CD4-positive, CD25-positive, alpha-beta regulatory T cell (primary cell): ENCODE measurements around the gene SPIN1. TPM values are rescaled to one million over a fixed set of nuclear protein-coding genes. Genes with fewer than 3 reads are reported as not detected.

Experiments
- ATAC-seq, 2 donors: fragments of 150-1000 bp; cut with Tn5 transposase; one replicate each; pipeline ENCODE4 v1.10.0; 2021; ENCODE audit warnings: low read depth in 2 of 2, moderate number of reproducible peaks in 2 of 2, moderate library complexity in 1 of 2
- DNase-seq, 3 donors: peaks; one replicate each; pipeline versions ENCODE4 v3.0.0 to v3.0.0-alpha.2; 2012 to 2022; ENCODE audit warnings: mixed read lengths in 1 of 3
- H3K27ac ChIP-seq: one replicate; pipeline ENCODE4 v1.7.0; 2013; ENCODE audit warnings: mild to moderate bottlenecking, low read length; ENCODE audit not compliant: insufficient read depth, poor library complexity, severe bottlenecking
- H3K27me3 ChIP-seq: one replicate; pipeline ENCODE4 v1.7.0; 2013; ENCODE audit warnings: low read length; ENCODE audit not compliant: control insufficient read depth, insufficient read depth
- H3K36me3 ChIP-seq: one replicate; pipeline ENCODE4 v1.7.0; 2013; ENCODE audit warnings: mild to moderate bottlenecking, low read length, moderate library complexity; ENCODE audit not compliant: control insufficient read depth, insufficient read depth
- H3K4me1 ChIP-seq: 2 replicates; pipeline ENCODE4 v1.7.0; 2013; ENCODE audit warnings: mild to moderate bottlenecking, low read length; ENCODE audit not compliant: insufficient read depth, control insufficient read depth, poor library complexity, severe bottlenecking
- H3K4me3 ChIP-seq: one replicate; pipeline ENCODE4 v1.7.0; 2013; ENCODE audit warnings: low read depth, mild to moderate bottlenecking, low read length, moderate library complexity
- H3K9me3 ChIP-seq, 2 experiments: 1 replicate in 1 of 2; 2 replicates in 1 of 2; pipeline ENCODE4 v1.7.0; 2013; ENCODE audit warnings: low read length in 2 of 2, mild to moderate bottlenecking in 1 of 2, moderate library complexity in 1 of 2; ENCODE audit not compliant: control insufficient read depth in 2 of 2
- H3K27ac Mint-ChIP-seq, 3 donors: one replicate each; pipeline ENCODE4 v1.8.0; 2020 to 2022; ENCODE audit warnings: mild to moderate bottlenecking in 3 of 3, mixed read lengths in 3 of 3, moderate library complexity in 2 of 3
- H3K27me3 Mint-ChIP-seq: one replicate; pipeline ENCODE4 v1.8.0; 2022; ENCODE audit warnings: mild to moderate bottlenecking, mixed read lengths
- H3K36me3 Mint-ChIP-seq: one replicate; pipeline ENCODE4 v1.8.0; 2020; ENCODE audit warnings: mixed read lengths
- H3K4me1 Mint-ChIP-seq, 4 donors: one replicate each; pipeline ENCODE4 v1.8.0; 2020 to 2022; ENCODE audit warnings: mixed read lengths in 4 of 4, mild to moderate bottlenecking in 1 of 4
- H3K4me3 Mint-ChIP-seq, 4 donors: one replicate each; pipeline ENCODE4 v1.8.0; 2020 to 2022; ENCODE audit warnings: mild to moderate bottlenecking in 4 of 4, mixed read lengths in 4 of 4, moderate library complexity in 3 of 4
- H3K9me3 Mint-ChIP-seq, 7 donors: one replicate each; pipeline ENCODE4 v1.8.0; 2020 to 2022; ENCODE audit warnings: mixed read lengths in 7 of 7, mild to moderate bottlenecking in 3 of 7, moderate library complexity in 2 of 7
- polyA plus RNA-seq, 4 donors: library from polyadenylated mRNA; unstranded; fragments of 300-500 nt; fragmentation: Illumina TruSeq; gene quantifications; one replicate each; pipeline ENCODE4 v1.2.3, GENCODE V29; 2021
- total RNA-seq: library from RNA; stranded (reverse); gene quantifications from one replicate; pipeline ENCODE4 v1.2.3, GENCODE V29; 2022

Gene SPIN1
- total and polyA plus RNA-seq, 5 donors from 2014 or later, result 15.0 to 21.4 (median 19.4) TPM

DNA sequence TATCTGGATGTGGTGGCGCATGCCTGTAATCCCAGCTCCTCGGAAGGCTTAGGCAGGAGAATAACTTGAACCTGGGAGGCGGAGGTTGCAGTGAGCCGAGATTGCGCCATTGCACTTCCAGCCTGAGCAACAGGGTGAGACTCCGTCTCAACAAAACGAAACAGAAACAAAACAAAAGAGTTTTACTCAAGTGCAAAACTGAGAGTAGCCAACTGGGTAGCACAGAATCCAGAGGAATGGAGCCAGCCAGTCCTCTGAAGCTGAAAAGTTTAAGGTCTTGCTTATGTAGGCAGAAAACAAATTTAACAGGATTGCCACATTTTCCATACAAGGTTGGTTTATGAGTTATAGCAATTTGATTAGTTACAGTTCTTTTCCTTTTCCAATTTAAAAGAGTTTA lies 32.0 kb downstream of the SPIN1 start:
- no peaks in the 10 kb centered on the region for H3K4me1 ChIP-seq
- peaks cover 32 to 38% of the 10 kb centered on the region in 2 experiments for H3K9me3 ChIP-seq
- H3K36me3 ChIP-seq, result peaks cover 29% of the 10 kb centered on the region
- no peaks in the 10 kb centered on the region for H3K27me3 Mint-ChIP-seq
- no peak overlapping the region for H3K4me3 Mint-ChIP-seq
- H3K4me3 ChIP-seq, result no peak overlapping the region
- H3K36me3 Mint-ChIP-seq, result peaks cover 50% of the 10 kb centered on the region
- H3K27me3 ChIP-seq, result no peaks in the 10 kb centered on the region
- ATAC-seq, result no peak
- no peak for DNase-seq
- H3K27ac Mint-ChIP-seq, result no peak overlapping the region
- H3K4me1 Mint-ChIP-seq, result peaks cover 0 to 8% (median 3%) of the 10 kb centered on the region in 4 donors
- peaks cover 0 to 41% (median 8%) of the 10 kb centered on the region in 7 donors for H3K9me3 Mint-ChIP-seq
- H3K27ac ChIP-seq, result no peak overlapping the region

DNA sequence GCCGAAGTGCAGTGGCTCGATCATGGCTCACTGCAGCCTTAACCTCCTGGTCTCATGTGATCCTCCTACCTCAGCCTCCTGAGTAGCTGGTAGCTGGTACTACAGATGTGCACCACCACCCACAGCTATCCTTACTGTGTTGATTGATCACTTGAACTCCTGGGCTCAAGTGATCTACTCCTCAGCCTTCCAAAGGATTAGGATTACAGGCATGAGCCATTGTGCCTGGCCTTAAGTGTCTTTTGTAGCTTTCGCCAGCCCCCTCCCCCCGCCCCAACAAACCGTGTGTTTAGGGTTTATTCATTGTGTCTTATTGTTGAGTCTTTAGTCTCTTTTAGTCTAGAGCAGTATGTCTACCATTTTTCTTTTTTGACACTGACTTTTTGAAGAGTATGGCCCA lies 33.1 kb downstream of the SPIN1 start:
- Mint-ChIP-seq H3K9me3 (peaks cover 0 to 39% (median 8%) of the 10 kb centered on the region in 7 donors), H3K36me3 (peaks cover 48% of the 10 kb centered on the region)
- H3K27ac ChIP-seq, result no peak overlapping the region

DNA sequence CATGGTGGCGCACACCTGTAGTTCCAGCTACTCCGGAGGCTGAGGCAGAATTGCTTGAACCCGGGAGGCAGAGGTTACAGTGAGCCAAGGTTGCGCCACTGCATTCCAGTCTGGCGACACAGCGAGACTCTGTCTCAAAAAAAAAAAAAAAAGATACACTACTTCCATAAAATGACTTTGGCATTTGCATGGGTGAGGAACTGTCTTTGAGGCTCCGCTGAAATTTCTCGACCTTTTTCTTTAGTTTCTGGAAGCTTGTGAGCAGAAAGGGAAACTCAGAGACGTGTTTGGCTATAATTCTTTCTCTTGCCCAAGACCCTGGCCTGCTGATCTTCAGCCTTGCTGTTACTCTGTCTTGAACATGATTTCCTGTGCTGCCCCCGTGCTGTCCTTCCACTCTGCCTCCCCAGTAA lies 37.3 kb downstream of the SPIN1 start:
- no peaks in the 10 kb centered on the region for H3K4me1 ChIP-seq
- Mint-ChIP-seq H3K4me3 (no peak overlapping the region), H3K27ac (peak overlapping the region in 1 of 3 donors; percentile 26), H3K4me1 (peaks cover 0 to 16% (median 8%) of the 10 kb centered on the region in 4 donors), H3K36me3 (peaks cover 36% of the 10 kb centered on the region), H3K9me3 (peaks cover 0 to 9% (median 0%) of the 10 kb centered on the region in 7 donors), H3K27me3 (no peaks in the 10 kb centered on the region)
- no peak for ATAC-seq
- no peaks in the 10 kb centered on the region for H3K27me3 ChIP-seq
- no peak for DNase-seq
- H3K9me3 ChIP-seq, result peaks cover 6% of the 10 kb centered on the region in 2 experiments
- peaks cover 13% of the 10 kb centered on the region for H3K36me3 ChIP-seq
- no peak overlapping the region for H3K27ac ChIP-seq
- H3K4me3 ChIP-seq, result no peak overlapping the region

More for the DNA sequence above, 33.1 kb downstream of the SPIN1 start:
- ATAC-seq (no peak), DNase-seq (no peak)
- Mint-ChIP-seq H3K27ac (no peak overlapping the region), H3K4me1 (peaks cover 0 to 13% (median 6%) of the 10 kb centered on the region in 4 donors), H3K4me3 (no peak overlapping the region), H3K27me3 (no peaks in the 10 kb centered on the region)
- H3K9me3 ChIP-seq, result peaks cover 28 to 38% of the 10 kb centered on the region in 2 experiments
- H3K4me3 ChIP-seq, result no peak overlapping the region
- H3K36me3 ChIP-seq, result peaks cover 23% of the 10 kb centered on the region
- no peaks in the 10 kb centered on the region for H3K27me3 ChIP-seq
- H3K4me1 ChIP-seq, result no peaks in the 10 kb centered on the region

DNA sequence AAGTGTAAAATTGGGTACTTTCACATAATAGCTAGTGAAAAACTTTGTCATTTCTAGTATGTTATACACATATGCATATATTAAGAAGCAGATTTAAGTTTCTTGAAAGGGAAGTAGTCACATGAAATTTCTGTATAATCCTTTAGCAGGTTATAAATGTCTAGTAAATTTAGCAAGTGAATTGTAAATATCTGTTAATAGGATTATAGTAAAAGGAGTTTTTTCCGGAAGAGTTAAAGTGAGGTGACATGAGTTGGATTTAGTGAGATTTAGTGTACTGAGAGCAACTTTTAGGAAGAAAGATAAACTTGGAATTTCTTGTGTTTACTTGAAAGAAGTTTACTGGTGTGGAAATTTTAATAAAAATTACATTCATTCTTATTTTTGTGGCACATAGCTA lies 38.4 kb downstream of the SPIN1 start:
- H3K9me3 ChIP-seq, result no peaks in the 10 kb centered on the region
- no peaks in the 10 kb centered on the region for H3K27me3 ChIP-seq
- H3K4me3 Mint-ChIP-seq, result no peak overlapping the region
- ATAC-seq (no peak), DNase-seq (no peak)
- H3K4me1 Mint-ChIP-seq, result peaks cover 0 to 11% (median 7%) of the 10 kb centered on the region in 4 donors
- H3K27me3 Mint-ChIP-seq, result no peaks in the 10 kb centered on the region
- H3K27ac Mint-ChIP-seq, result no peak overlapping the region
- H3K4me1 ChIP-seq, result no peaks in the 10 kb centered on the region
- H3K36me3 ChIP-seq, result peaks cover 5% of the 10 kb centered on the region
- no peak overlapping the region for H3K4me3 ChIP-seq
- no peaks in the 10 kb centered on the region for H3K9me3 Mint-ChIP-seq
- peaks cover 30% of the 10 kb centered on the region for H3K36me3 Mint-ChIP-seq
- H3K27ac ChIP-seq, result no peak overlapping the region

DNA sequence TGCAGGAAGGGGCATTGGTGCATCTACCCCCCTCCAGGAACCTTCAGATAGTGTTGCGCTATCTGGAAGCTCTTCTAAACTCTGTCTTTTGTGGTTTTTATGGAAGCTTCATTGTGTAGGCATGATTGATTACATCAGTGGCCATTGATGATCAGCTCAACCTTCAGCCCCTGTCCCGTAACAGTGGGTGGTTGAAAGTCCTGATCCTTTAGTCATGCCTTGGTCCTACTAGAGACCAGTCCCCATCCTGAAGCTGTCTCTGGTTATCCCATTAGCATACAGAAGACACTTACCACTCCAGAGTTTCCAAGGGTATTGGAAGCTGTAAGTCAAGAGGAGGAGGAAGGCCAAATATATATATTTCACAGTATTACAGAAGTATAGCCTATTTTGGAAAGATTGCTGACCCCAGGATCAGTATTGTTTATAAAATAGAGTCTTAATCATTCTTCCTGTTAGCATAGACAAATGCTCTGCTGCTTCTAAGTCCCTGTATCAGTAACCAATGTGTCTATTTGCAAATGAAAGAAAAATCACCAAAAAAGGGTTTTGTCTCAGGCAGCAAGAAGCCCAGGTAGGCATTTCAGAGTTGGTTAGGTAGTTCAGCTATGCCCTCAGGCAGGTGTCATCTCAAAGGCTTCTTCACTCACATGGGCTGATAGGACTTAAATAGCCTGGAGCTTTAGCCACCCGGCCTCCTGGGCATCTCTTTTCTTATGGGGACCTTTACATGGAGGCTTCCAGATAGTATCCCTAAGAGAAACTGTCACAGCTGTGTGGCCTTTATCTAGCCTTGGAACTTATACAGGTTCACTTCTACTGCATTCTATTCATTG lies 41.6 kb downstream of the SPIN1 start:
- H3K27me3 Mint-ChIP-seq, result no peaks in the 10 kb centered on the region
- H3K9me3 Mint-ChIP-seq, result peaks cover 0 to 6% (median 0%) of the 10 kb centered on the region in 7 donors
- DNase-seq, result no peak
- no peak overlapping the region for H3K4me3 Mint-ChIP-seq
- no peaks in the 10 kb centered on the region for H3K27me3 ChIP-seq
- H3K4me1 ChIP-seq, result no peaks in the 10 kb centered on the region
- H3K27ac Mint-ChIP-seq, result peak overlapping the region in 1 of 3 donors; percentile 60
- peaks cover 33% of the 10 kb centered on the region for H3K36me3 Mint-ChIP-seq
- H3K4me3 ChIP-seq, result no peak overlapping the region
- ATAC-seq, result no peak
- no peaks in the 10 kb centered on the region for H3K9me3 ChIP-seq
- no peak overlapping the region for H3K27ac ChIP-seq
- peaks cover 2% of the 10 kb centered on the region for H3K36me3 ChIP-seq
- peaks cover 10 to 22% (median 16%) of the 10 kb centered on the region in 4 donors for H3K4me1 Mint-ChIP-seq

DNA sequence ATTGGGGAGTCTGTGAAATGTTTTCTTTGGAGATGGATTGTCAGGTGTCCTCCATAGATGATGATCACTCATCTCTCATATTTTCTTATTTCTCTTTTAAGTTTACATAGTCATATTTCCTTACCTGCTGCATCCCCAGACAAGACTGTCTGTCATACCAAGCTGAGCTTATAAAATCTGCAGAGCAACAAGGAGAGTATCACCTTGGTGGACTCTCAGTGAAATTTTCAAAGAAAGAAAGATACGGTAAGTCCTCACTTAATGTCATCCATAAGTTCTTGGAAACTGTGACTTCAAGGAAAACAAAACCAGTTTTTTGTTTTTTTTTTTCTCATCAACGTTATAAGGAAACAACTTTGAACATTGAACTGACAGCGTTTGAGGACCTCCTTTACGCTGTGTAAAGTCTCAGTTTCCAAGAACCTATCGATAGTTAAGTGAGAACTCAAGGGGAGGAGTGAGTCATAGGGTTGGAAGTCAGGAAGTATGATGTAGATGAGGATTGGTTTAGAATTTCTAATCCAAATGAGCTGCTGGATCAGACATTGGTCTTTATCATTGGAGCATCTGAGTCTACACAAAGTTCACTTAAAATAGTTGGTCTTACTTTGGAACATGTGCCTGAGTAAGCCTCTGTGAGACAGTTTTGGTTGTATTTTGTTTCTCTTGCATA lies 45.5 kb downstream of the SPIN1 start:
- ATAC-seq (peak; percentile 82 to 84), DNase-seq (peak in 1 of 3 donors; percentile 91)
- H3K4me3 Mint-ChIP-seq, result peak overlapping the region in 1 of 4 donors; percentile 29
- Histone ChIP-seq H3K27me3 (no peaks in the 10 kb centered on the region), H3K4me1 (no peaks in the 10 kb centered on the region), H3K9me3 (no peaks in the 10 kb centered on the region), H3K36me3 (peaks cover 7% of the 10 kb centered on the region), H3K4me3 (no peak overlapping the region), H3K27ac (no peak overlapping the region)
- H3K27me3 Mint-ChIP-seq, result no peaks in the 10 kb centered on the region
- peaks cover 12 to 24% (median 20%) of the 10 kb centered on the region in 4 donors for H3K4me1 Mint-ChIP-seq
- peaks cover 0 to 6% (median 0%) of the 10 kb centered on the region in 7 donors for H3K9me3 Mint-ChIP-seq
- peak overlapping the region; percentile 70 to 84 (median 72) for H3K27ac Mint-ChIP-seq
- H3K36me3 Mint-ChIP-seq, result peaks cover 34% of the 10 kb centered on the region

DNA sequence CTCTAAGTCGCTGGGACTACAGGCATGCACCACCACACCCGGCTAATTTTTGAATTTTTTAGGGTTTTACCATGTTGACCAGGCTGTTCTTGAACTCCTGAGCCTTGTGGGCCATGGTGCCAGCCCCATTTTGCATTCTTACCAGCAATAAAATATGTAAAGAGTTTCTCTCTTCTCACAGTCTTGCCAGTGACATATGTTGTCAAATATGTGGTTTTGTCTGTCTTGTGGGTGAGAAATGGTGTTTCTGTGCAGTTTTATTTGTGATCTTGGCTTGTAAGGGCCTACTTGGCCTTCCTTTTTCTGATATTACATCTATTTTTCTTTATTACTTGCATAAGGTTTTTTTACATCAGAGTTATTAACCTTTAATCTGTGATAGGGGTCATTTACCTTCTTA lies 47.1 kb downstream of the SPIN1 start:
- Mint-ChIP-seq H3K4me1 (peaks cover 18 to 29% (median 22%) of the 10 kb centered on the region in 4 donors), H3K36me3 (peaks cover 29% of the 10 kb centered on the region), H3K4me3 (no peak overlapping the region), H3K27ac (peak overlapping the region in 1 of 3 donors; percentile 2), H3K9me3 (peaks cover 0 to 6% (median 0%) of the 10 kb centered on the region in 7 donors), H3K27me3 (no peaks in the 10 kb centered on the region)
- Histone ChIP-seq H3K9me3 (no peaks in the 10 kb centered on the region), H3K36me3 (peaks cover 7% of the 10 kb centered on the region), H3K4me1 (no peaks in the 10 kb centered on the region), H3K27me3 (no peaks in the 10 kb centered on the region), H3K4me3 (no peak overlapping the region), H3K27ac (no peak overlapping the region)
- DNase-seq (peak in 1 of 3 donors; percentile 38), ATAC-seq (no peak)
